ENCODE measurements around the gene FAM184A.

The FAM184A gene

DNA sequence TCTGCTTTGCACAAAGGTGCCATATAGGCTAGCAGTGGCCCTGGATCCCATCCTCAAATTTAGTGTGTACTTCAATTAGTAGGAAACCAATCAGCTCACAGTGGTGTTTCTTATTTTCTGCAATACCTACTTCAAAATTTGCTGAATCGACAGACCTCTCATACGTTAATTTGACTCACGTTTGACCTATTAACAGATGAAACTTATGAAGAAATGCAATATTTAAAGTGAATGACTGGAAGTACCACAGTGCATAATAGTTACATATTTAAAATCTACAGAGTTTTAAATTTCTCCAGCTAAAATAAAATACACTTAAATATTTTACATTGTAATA, 95.9 kb downstream of the FAM184A start:
- no peak overlapping the region for H3K4me3 ChIP-seq (ENCODE audit: low read depth, low read length)
- TF ChIP-seq, protein P1, sequence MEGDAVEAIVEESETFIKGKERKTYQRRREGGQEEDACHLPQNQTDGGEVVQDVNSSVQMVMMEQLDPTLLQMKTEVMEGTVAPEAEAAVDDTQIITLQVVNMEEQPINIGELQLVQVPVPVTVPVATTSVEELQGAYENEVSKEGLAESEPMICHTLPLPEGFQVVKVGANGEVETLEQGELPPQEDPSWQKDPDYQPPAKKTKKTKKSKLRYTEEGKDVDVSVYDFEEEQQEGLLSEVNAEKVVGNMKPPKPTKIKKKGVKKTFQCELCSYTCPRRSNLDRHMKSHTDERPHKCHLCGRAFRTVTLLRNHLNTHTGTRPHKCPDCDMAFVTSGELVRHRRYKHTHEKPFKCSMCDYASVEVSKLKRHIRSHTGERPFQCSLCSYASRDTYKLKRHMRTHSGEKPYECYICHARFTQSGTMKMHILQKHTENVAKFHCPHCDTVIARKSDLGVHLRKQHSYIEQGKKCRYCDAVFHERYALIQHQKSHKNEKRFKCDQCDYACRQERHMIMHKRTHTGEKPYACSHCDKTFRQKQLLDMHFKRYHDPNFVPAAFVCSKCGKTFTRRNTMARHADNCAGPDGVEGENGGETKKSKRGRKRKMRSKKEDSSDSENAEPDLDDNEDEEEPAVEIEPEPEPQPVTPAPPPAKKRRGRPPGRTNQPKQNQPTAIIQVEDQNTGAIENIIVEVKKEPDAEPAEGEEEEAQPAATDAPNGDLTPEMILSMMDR (IDR thresholded peaks at IDR 0.05; ENCODE audit: borderline replicate concordance, insufficient read depth, low read depth, low read length): no peak

DNA sequence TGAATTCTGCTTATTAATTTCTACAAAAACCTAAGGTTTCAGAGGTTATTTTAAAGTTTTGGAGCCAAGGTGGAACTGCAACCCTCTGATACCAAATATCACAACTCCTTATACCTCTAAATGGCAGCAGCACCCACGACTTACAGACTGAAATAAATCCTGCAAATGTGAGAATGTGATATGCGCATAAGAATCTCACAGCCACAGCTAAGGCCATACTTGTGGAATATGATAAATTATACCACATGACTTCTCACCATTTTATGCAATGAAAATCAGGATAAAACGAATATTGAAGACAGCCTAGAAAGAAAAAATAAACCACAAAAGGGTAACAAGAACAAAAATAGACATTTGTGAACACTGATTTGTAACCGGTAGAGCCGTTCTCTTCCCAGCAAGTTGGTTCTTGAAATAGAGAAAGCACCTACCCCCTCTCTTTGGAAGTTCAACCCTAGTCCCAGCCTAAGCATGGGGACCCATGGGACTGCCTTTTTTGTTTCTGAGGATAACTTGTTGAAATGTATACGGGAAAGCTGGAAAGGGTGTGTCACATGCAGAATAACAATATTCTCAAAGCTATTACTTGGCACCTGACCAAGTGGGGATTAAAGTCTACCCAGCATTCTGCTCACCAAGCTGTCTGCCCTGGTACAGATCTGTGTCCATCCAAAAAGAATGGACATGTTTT, 96.4 kb downstream of the FAM184A start:
- H3K4me3 ChIP-seq (ENCODE audit: low read depth, low read length): no peak overlapping the region
- TF ChIP-seq, protein P1 (IDR thresholded peaks at IDR 0.05; ENCODE audit: borderline replicate concordance, insufficient read depth, low read depth, low read length): no peak

DNA sequence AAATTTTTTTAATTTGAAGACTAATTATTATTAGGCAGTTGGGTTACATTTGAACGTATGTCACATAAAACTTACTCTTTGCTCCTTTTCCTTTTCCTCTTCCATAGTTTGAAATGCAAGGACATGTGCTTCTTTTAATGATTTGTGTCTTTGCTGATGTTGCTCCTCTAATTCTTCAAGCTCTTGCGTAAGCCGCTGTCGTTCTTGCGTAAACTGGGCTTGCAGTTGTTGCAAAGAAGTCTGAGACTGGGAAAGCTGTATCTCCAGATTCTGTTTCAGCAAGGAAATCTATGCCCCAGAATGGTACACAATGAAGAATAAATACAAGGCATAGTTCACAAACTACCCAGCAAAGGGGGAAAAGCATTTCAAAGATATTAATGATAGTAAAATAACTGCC, 98.4 kb downstream of the FAM184A start:
- TF ChIP-seq, protein P1 (IDR thresholded peaks at IDR 0.05; ENCODE audit: borderline replicate concordance, insufficient read depth, low read depth, low read length): no peak
- H3K4me3 ChIP-seq (ENCODE audit: low read depth, low read length): no peak overlapping the region

DNA sequence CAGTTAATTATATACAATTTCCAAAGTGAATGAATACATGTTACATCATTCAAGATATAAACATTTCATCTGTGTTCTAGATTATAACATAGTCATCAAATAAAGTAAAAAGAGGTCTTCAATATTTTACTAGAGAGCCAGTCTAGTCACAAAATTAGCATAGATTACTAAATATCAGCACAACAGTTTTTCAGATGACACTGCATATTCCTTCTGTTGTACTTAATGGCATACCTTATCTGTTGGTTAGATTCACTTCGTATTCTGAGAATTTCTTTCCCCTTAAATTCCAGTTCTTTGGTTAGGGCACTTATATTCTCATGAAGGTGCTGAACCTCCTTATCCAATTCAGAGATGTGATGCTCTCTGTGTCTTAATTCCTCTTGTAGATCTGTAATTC, 103.7 kb downstream of the FAM184A start:
- TF ChIP-seq, protein P1 (IDR thresholded peaks at IDR 0.05; ENCODE audit: borderline replicate concordance, insufficient read depth, low read depth, low read length): no peak
- no peak overlapping the region for H3K4me3 ChIP-seq (ENCODE audit: low read depth, low read length)

DNA sequence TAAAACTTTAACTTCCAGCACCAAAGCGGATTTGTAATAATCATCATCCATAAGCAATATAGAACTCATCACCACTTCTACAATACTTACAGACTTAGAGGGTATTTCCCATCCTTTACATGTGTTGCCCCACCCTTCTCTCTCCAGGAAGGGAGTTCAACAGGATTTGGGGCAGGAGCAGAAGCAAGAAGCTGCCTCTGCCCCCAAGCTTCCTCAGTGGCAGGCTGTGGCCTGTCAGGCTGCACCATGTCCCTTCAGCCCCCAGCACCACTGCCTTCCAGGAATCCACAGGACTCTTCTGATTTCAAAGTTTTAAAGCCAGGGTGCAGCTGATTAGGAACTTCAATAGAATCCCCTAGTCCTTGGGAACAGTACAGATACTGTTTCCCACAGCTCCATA, 106.8 kb downstream of the FAM184A start:
- H3K4me3 ChIP-seq (ENCODE audit: low read depth, low read length): no peak overlapping the region
- TF ChIP-seq, protein P1 (IDR thresholded peaks at IDR 0.05; ENCODE audit: borderline replicate concordance, insufficient read depth, low read depth, low read length): no peak

DNA sequence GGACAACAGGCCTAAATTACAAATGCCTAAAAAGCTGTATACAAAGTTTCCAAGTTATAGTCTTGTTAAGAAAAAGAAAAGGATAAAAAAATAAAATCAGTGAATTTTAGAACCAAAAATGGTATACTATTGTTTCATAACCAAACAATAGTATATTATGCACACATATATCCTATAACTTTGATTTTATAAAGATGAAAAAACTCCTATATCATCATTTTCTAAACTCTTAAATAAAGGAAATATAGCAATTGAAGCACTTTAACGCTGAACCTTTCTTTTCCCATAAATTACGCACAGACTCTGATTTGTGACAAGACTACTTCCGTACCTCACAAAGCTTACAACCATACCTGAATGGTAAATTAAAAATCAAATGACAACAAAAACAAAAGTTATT, 107.6 kb downstream of the FAM184A start:
- H3K4me3 ChIP-seq (ENCODE audit: low read depth, low read length): no peak overlapping the region
- TF ChIP-seq, protein P1 (IDR thresholded peaks at IDR 0.05; ENCODE audit: borderline replicate concordance, insufficient read depth, low read depth, low read length): no peak

DNA sequence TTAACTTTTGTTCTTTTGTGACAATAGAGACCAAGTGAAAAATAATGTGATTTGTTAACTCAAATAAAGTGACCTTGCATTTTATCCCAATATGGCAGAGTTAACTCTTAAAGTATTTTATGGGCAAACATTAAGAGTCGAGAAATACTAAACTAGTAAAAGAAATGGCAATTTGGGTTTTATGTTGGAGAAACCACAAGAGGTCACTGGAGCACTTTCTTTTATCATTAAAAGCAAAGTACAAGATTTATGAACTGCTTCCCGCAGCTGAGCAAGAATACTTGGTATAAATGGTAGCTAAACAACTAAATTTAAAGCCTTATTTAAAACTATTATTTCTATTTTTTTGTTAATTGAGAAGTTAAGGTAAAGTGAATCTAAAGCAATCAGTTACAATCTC, 110.0 kb downstream of the FAM184A start:
- no peak overlapping the region for H3K4me3 ChIP-seq (ENCODE audit: low read depth, low read length)
- TF ChIP-seq, protein P1 (IDR thresholded peaks at IDR 0.05; ENCODE audit: borderline replicate concordance, insufficient read depth, low read depth, low read length): no peak

Measured in GM12875 (cell line).